ENCODE results near the gene AANAT.

AANAT gene

DNA sequence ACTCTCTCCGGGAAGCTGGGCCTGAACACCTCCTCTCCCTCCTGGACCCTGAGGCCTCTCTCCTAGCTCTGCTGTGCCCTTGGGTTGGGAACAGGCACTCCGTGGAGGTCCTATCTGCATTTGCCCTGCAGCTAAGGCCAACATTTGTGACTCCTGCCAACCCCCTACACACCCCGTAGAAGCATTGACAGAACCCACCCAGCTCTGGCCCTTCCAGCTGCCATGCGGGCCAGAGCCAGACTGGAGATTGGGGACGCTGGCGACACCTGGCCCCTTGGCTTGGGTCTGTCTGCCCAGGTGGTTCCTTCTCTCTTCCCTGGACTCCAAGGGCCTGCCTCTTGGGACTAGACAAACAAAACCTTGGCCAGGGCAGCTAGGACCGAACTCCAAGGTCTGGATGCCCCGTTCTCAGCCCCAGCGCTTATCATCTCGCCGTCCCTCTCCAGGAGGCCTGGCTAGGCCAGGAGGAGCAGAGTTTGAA is 34.5 kb downstream of the AANAT start:
- TF ChIP-seq TEAD4 (IDR thresholded peaks at IDR 0.05) (no peak), YY1 (IDR thresholded peaks at IDR 0.05; ENCODE audit: low read depth) (no peak), NFIC (IDR thresholded peaks at IDR 0.05) (no peak), ZBTB7A (IDR thresholded peaks at IDR 0.05; ENCODE audit: low read depth) (no peak), FOXM1 (IDR thresholded peaks at IDR 0.05; ENCODE audit: borderline replicate concordance, low read depth) (no peak), EP300 (IDR thresholded peaks at IDR 0.05; ENCODE audit: borderline replicate concordance) (no peak), RAD21 (IDR thresholded peaks at IDR 0.05; ENCODE audit: low read depth) (no peak), TCF12 (IDR thresholded peaks at IDR 0.05; ENCODE audit: low read depth) (no peak), CREB1 (IDR thresholded peaks at IDR 0.05; ENCODE audit: low read depth) (no peak), CEBPB (IDR thresholded peaks at IDR 0.05) (no peak), EGR1 (IDR thresholded peaks at IDR 0.05) (no peak), TAF1 (IDR thresholded peaks at IDR 0.05; ENCODE audit: low read depth) (no peak)
- TF ChIP-seq, protein P1, sequence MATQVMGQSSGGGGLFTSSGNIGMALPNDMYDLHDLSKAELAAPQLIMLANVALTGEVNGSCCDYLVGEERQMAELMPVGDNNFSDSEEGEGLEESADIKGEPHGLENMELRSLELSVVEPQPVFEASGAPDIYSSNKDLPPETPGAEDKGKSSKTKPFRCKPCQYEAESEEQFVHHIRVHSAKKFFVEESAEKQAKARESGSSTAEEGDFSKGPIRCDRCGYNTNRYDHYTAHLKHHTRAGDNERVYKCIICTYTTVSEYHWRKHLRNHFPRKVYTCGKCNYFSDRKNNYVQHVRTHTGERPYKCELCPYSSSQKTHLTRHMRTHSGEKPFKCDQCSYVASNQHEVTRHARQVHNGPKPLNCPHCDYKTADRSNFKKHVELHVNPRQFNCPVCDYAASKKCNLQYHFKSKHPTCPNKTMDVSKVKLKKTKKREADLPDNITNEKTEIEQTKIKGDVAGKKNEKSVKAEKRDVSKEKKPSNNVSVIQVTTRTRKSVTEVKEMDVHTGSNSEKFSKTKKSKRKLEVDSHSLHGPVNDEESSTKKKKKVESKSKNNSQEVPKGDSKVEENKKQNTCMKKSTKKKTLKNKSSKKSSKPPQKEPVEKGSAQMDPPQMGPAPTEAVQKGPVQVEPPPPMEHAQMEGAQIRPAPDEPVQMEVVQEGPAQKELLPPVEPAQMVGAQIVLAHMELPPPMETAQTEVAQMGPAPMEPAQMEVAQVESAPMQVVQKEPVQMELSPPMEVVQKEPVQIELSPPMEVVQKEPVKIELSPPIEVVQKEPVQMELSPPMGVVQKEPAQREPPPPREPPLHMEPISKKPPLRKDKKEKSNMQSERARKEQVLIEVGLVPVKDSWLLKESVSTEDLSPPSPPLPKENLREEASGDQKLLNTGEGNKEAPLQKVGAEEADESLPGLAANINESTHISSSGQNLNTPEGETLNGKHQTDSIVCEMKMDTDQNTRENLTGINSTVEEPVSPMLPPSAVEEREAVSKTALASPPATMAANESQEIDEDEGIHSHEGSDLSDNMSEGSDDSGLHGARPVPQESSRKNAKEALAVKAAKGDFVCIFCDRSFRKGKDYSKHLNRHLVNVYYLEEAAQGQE (IDR thresholded peaks at IDR 0.05; ENCODE audit: low read depth) = no peak
- TF ChIP-seq, protein P2, sequence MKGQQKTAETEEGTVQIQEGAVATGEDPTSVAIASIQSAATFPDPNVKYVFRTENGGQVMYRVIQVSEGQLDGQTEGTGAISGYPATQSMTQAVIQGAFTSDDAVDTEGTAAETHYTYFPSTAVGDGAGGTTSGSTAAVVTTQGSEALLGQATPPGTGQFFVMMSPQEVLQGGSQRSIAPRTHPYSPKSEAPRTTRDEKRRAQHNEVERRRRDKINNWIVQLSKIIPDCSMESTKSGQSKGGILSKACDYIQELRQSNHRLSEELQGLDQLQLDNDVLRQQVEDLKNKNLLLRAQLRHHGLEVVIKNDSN (IDR thresholded peaks at IDR 0.05) = no peak
- TF ChIP-seq, protein P3, sequence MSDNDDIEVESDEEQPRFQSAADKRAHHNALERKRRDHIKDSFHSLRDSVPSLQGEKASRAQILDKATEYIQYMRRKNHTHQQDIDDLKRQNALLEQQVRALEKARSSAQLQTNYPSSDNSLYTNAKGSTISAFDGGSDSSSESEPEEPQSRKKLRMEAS (IDR thresholded peaks at IDR 0.05) = no peak

DNA sequence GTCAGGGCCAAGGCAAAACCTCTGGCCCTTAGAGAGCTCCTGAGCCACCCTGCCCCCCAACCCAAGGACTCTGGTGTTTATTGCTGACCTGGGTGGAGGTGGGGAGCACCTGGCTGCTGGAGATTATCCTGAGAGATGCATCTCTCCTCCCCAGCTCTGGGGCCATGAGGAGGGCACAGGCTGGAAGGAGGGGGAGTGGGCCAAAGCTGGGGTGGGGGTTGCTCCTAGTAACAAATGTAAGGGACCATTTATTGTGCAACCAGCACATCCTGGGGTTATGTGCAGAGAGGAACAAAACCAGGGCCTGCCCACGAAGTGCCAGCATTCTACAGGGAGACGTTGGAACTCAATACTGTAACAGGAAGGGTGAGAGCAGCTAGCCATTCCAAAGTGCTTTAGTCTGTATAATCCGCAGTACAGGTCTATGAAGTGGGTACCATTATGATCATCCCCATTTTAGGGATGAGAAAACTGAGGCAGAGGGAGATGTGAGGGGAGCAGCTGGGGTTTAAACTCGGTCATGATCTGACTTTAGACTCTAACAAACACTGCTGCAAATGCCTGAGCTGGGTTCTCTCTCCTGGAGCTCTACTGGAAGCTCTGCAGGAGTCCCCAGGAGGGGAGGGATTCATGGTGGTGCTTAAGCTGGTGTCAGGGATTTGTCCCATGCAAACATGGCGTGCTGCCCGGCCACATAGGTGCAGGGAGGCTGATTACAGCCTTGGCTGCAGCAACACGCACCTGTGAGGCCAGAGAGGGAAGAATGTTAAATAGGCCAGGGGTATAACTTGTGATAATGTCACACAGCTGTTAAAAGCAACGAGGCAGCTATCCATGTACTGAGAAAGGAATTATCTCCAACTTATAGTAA is 35.2 kb downstream of the AANAT start:
- TF ChIP-seq, protein P3 (IDR thresholded peaks at IDR 0.05) = no peak
- TF ChIP-seq NFIC (IDR thresholded peaks at IDR 0.05) (no peak), CREB1 (IDR thresholded peaks at IDR 0.05; ENCODE audit: low read depth) (no peak), TEAD4 (IDR thresholded peaks at IDR 0.05) (no peak)
- TF ChIP-seq, protein P2 (IDR thresholded peaks at IDR 0.05) = no peak

DNA sequence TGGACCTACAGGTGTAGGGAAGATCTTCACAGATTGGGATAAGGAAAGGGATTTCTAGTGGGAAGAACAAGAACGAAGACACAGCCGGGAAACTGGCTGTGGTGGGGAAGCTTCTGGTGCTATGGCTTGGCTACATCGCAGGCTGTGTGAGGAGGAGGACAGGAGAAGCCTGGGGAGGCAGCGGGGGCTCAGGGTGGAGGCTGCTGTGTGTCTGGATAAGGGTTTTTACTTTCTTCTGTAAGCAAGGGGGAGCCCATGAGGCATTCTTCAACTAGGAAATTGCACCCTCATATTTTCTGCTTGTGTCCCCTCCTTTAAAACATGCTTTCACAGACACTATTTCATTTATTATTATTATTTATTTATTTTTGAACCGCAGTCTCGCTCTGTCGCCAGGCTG is 36.7 kb downstream of the AANAT start:
- TF ChIP-seq EP300 (IDR thresholded peaks at IDR 0.05; ENCODE audit: borderline replicate concordance) = no peak
- TF ChIP-seq EGR1 (IDR thresholded peaks at IDR 0.05) = no peak
- no peak for TF ChIP-seq TAF1 (IDR thresholded peaks at IDR 0.05; ENCODE audit: low read depth)

DNA sequence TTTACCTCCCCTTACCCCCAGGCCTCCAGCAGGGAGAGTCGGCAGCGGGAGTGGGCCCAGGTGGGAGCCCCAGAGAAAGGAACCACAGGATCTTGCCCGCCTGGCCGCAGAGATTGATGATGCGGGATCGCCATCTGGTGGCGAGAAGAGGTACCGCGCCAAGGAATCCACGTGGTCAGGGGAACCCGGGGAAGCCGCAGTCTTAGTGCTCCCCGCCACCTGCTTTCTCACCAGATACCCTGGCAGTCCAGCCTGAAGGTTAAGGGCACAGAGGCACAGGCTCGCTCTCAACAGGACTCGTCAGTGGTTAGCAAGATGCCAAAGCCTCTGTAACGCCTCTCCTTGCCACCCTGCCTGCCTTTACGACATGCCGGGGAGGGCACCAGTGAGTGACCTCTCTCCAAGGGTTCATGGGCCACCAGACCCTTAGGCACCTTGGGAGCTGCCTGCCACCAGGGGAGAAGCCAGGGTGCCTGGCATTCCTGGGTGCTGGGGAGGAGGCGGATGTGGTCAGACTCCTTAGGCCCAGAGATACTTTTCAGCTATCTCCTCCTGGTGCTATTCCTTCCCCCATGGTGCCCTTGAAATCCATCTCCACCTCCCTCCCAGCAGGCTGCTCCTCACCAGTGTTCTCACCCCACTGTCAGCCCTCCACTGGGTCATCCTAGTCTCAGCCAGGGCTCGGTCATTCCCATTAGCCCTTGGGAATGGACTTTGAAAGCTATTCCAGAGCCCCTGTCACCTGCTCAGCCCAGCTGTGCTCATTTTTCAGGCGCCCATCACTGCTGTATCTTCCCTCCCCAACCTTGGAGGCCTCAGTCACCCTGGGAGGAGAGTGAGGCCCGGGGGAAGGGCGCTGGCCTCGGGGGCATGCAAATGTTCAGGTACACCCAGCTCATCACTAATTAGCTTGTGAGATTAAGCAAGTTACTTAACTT is 39.3 kb downstream of the AANAT start:
- TF ChIP-seq TCF12 (IDR thresholded peaks at IDR 0.05; ENCODE audit: low read depth) (no peak), RAD21 (IDR thresholded peaks at IDR 0.05; ENCODE audit: low read depth) (peak; percentile 98), EGR1 (IDR thresholded peaks at IDR 0.05) (no peak), EP300 (IDR thresholded peaks at IDR 0.05; ENCODE audit: borderline replicate concordance) (no peak), ZBTB7A (IDR thresholded peaks at IDR 0.05; ENCODE audit: low read depth) (no peak), TEAD4 (IDR thresholded peaks at IDR 0.05) (no peak), CEBPB (IDR thresholded peaks at IDR 0.05) (no peak), TAF1 (IDR thresholded peaks at IDR 0.05; ENCODE audit: low read depth) (no peak), NFIC (IDR thresholded peaks at IDR 0.05) (no peak), CREB1 (IDR thresholded peaks at IDR 0.05; ENCODE audit: low read depth) (no peak)
- TF ChIP-seq, protein P2 (IDR thresholded peaks at IDR 0.05) = peak; percentile 78
- TF ChIP-seq, protein P3 (IDR thresholded peaks at IDR 0.05) = peak; percentile 92
- TF ChIP-seq, protein P1 (IDR thresholded peaks at IDR 0.05; ENCODE audit: low read depth) = no peak

Measured in Ishikawa (cell line).